ENCODE measurements around the gene SPTBN2. TPM values are rescaled to one million over a fixed set of nuclear protein-coding genes. Genes with fewer than 3 reads are reported as not detected.

Gene SPTBN2
- total RNA-seq, 1 experiment from 2014 or later, result 37.6 TPM

DNA sequence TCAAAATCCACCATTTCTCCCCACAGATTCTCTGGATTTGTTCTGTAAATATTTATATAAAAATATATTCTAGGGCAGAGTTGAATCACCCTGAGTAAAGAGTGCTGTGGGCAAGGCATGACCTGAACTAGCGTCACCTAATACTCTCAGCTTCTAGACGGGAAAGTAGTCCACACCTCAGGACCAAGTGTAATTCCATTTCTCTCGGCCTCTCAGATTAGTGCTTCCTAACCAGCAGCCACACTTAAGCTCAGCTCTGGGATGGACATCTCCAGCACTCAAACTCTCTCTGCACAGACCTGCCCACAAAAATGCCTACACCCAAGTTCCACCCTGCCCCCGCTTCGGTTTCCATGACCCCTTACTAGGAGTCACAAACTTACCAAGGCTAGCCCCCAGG is 5.3 kb downstream of the SPTBN2 start:
- peaks cover 37% of the 10 kb centered on the region for H3K4me1 Mint-ChIP-seq (ENCODE audit: low read depth, unreplicated experiment)
- no peaks in the 10 kb centered on the region for H3K27me3 ChIP-seq (replicated peaks; ENCODE audit: control insufficient read depth, insufficient read depth, low read length)
- H3K27ac Mint-ChIP-seq (ENCODE audit: unreplicated experiment), result no peak overlapping the region
- H3K36me3 Mint-ChIP-seq (ENCODE audit: insufficient read depth, unreplicated experiment), result peaks cover 3% of the 10 kb centered on the region
- peaks cover 20% of the 10 kb centered on the region for H3K4me1 ChIP-seq
- no peaks in the 10 kb centered on the region for H3K9me3 Mint-ChIP-seq (ENCODE audit: unreplicated experiment)
- ChIA-PET CTCF (interaction anchor here (0.5 to 1.4 kb wide), 3 partner anchors 95 to 119 kb away, joined by 3 to 5 read pairs (median 4); no protein-coding TSS in a partner anchor), POLR2A (interaction anchor here (0.6 to 0.8 kb wide), 4 partner anchors 8 to 85 kb away, joined by 3 to 4 read pairs (median 3); partner anchors contain the start of gene RBM4)
- H3K4me3 Mint-ChIP-seq (ENCODE audit: unreplicated experiment), result no peak overlapping the region
- no peaks in the 10 kb centered on the region for H3K36me3 ChIP-seq (ENCODE audit: control insufficient read depth, insufficient read depth, low read length)
- BruUV-seq (replicated peaks), result no TSS peak
- peaks cover 1% of the 10 kb centered on the region for H3K27me3 Mint-ChIP-seq (ENCODE audit: insufficient read depth, unreplicated experiment)
- no peaks in the 10 kb centered on the region for H3K9me3 ChIP-seq
- no peak for DNase-seq
- intact Hi-C loops (cut with micrococcal nuclease; ENCODE audit: unreplicated experiment), result no loop called here
- no peak overlapping the region for H3K4me3 ChIP-seq (ENCODE audit: low read depth, low read length)
- TF ChIP-seq, protein P1, sequence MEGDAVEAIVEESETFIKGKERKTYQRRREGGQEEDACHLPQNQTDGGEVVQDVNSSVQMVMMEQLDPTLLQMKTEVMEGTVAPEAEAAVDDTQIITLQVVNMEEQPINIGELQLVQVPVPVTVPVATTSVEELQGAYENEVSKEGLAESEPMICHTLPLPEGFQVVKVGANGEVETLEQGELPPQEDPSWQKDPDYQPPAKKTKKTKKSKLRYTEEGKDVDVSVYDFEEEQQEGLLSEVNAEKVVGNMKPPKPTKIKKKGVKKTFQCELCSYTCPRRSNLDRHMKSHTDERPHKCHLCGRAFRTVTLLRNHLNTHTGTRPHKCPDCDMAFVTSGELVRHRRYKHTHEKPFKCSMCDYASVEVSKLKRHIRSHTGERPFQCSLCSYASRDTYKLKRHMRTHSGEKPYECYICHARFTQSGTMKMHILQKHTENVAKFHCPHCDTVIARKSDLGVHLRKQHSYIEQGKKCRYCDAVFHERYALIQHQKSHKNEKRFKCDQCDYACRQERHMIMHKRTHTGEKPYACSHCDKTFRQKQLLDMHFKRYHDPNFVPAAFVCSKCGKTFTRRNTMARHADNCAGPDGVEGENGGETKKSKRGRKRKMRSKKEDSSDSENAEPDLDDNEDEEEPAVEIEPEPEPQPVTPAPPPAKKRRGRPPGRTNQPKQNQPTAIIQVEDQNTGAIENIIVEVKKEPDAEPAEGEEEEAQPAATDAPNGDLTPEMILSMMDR (IDR thresholded peaks at IDR 0.05; ENCODE audit: insufficient read depth in 1 of 2, low read depth in 1 of 2, low read length in 1 of 2, severe bottlenecking in 1 of 2, unreplicated experiment in 1 of 2), result no peak

DNA sequence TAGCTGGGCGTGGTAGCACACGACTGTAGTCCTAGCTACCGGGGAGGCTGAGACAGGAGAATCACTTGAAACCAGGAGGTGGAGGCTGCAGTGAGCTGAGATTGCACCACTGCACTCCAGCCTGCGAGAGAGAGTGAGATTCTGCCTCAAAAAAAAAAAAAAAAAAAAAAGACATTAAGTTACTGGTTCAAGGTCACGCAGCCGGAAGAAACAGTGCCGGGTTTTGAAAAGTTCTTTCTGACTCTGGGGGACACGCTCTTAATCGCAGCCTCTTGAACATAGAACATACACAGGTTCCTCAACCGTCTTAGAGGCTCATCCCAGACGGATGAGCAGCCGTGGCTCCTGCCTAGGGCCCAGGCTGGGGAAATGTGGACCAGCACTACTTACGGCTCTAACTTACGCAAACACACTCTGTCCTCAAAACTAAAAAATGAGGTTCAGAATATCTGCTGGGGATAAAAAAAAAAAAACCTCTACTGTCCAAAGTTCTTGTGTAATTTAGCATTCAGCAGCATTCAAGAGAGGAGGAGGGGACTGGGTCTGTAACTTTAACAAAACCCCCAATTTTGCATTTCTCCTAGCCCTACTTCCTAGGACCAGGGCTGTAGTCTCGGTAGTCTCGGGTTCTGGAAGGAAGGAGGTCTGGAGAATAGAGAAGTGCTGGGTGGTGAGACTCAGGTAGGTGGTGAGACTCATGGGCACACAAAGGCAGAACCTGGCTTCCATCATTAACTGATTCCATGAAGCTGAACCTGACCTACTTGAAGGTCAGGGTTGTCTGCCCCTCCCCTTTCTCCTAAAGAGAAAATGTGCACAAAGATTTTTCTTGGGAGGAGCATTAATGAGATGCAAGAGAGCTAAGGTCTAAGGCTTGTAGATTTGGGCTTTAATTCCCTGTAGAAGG is 6.0 kb downstream of the SPTBN2 start:
- POLR2A ChIA-PET, result interaction anchor here (0.7 to 0.8 kb wide), 3 partner anchors 8 to 85 kb away, joined by 3 read pairs; partner anchors contain the start of gene RBM4
- peaks cover 39% of the 10 kb centered on the region for H3K4me1 Mint-ChIP-seq (ENCODE audit: low read depth, unreplicated experiment)
- H3K27me3 Mint-ChIP-seq (ENCODE audit: insufficient read depth, unreplicated experiment), result no peaks in the 10 kb centered on the region
- H3K4me3 Mint-ChIP-seq (ENCODE audit: unreplicated experiment), result no peak overlapping the region
- Histone ChIP-seq H3K36me3 (ENCODE audit: control insufficient read depth, insufficient read depth, low read length) (no peaks in the 10 kb centered on the region), H3K4me3 (ENCODE audit: low read depth, low read length) (no peak overlapping the region), H3K4me1 (peaks cover 19% of the 10 kb centered on the region), H3K9me3 (no peaks in the 10 kb centered on the region), H3K27me3 (replicated peaks; ENCODE audit: control insufficient read depth, insufficient read depth, low read length) (no peaks in the 10 kb centered on the region)
- intact Hi-C loops (cut with micrococcal nuclease; ENCODE audit: unreplicated experiment), result no loop called here
- no peak overlapping the region for H3K27ac Mint-ChIP-seq (ENCODE audit: unreplicated experiment)
- H3K9me3 Mint-ChIP-seq (ENCODE audit: unreplicated experiment), result no peaks in the 10 kb centered on the region
- CTCF ChIA-PET, result interaction anchor here (0.5 to 1.4 kb wide), 3 partner anchors 95 to 111 kb away, joined by 4 to 5 read pairs (median 5); no protein-coding TSS in a partner anchor
- BruUV-seq (replicated peaks), result no TSS peak
- H3K36me3 Mint-ChIP-seq (ENCODE audit: insufficient read depth, unreplicated experiment), result peaks cover 7% of the 10 kb centered on the region
- TF ChIP-seq, protein P1 (IDR thresholded peaks at IDR 0.05; ENCODE audit: insufficient read depth in 1 of 2, low read depth in 1 of 2, low read length in 1 of 2, severe bottlenecking in 1 of 2, unreplicated experiment in 1 of 2), result no peak
- no peak for DNase-seq

DNA sequence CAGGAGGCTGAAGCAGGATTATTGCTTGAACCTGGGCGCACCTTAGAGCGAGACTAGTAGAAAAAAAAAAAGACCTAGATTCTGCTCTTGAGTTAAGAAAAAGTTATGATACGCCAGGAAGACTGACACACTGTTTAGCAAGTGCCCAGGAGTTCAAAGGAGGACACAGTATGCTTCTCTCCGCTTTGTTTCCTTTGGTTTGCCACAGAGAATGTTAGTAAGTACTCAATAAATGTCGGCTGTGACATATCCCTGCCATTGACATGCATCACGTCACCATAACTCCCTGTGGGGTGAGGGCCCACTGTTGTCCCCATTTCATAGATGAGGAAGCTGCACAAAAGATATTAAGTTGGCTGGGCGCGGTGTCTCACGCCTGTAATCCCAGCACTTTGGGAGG is 7.1 kb downstream of the SPTBN2 start:
- no peaks in the 10 kb centered on the region for H3K36me3 ChIP-seq (ENCODE audit: control insufficient read depth, insufficient read depth, low read length)
- DNase-seq, result no peak
- no peaks in the 10 kb centered on the region for H3K27me3 Mint-ChIP-seq (ENCODE audit: insufficient read depth, unreplicated experiment)
- H3K36me3 Mint-ChIP-seq (ENCODE audit: insufficient read depth, unreplicated experiment), result peaks cover 8% of the 10 kb centered on the region
- ChIA-PET POLR2A (no interaction called here), CTCF (interaction anchor here (0.5 kb wide), 1 partner anchor 110 kb away, joined by 5 read pairs; no protein-coding TSS in a partner anchor)
- no peak overlapping the region for H3K4me3 Mint-ChIP-seq (ENCODE audit: unreplicated experiment)
- H3K4me3 ChIP-seq (ENCODE audit: low read depth, low read length), result no peak overlapping the region
- H3K4me1 Mint-ChIP-seq (ENCODE audit: low read depth, unreplicated experiment), result peaks cover 35% of the 10 kb centered on the region
- peaks cover 19% of the 10 kb centered on the region for H3K4me1 ChIP-seq
- H3K27ac Mint-ChIP-seq (ENCODE audit: unreplicated experiment), result no peak overlapping the region
- TF ChIP-seq, protein P1 (IDR thresholded peaks at IDR 0.05; ENCODE audit: insufficient read depth in 1 of 2, low read depth in 1 of 2, low read length in 1 of 2, severe bottlenecking in 1 of 2, unreplicated experiment in 1 of 2), result no peak
- H3K27me3 ChIP-seq (replicated peaks; ENCODE audit: control insufficient read depth, insufficient read depth, low read length), result no peaks in the 10 kb centered on the region
- intact Hi-C loops (cut with micrococcal nuclease; ENCODE audit: unreplicated experiment), result no loop called here
- no peaks in the 10 kb centered on the region for H3K9me3 ChIP-seq
- no peaks in the 10 kb centered on the region for H3K9me3 Mint-ChIP-seq (ENCODE audit: unreplicated experiment)
- BruUV-seq (replicated peaks), result no TSS peak

Measured in Caco-2 (cell line).